Cardiac muscle cell (in vitro differentiated cells and primary cell): Measurements from ENCODE around the gene ATG3. TPM values are rescaled to one million over a fixed set of nuclear protein-coding genes. Genes with fewer than 3 reads are reported as not detected.

Source experiments
- DNase-seq, 2 donors: peaks; one replicate each; pipeline versions ENCODE4 v3.0.0 to v3.0.0-alpha.2; 2010 to 2017; ENCODE audit warnings: low read depth in 1 of 2, low spot score in 1 of 2
- H3K27ac ChIP-seq: fragments of 200-600 bp; sonication (generic); 2 replicates; pipeline ENCODE4 v1.5.1; 2016
- H3K27me3 ChIP-seq: fragments of 200-600 bp; sonication (generic); 2 replicates; pipeline ENCODE4 v1.6.0; 2016; ENCODE audit warnings: control low read depth
- H3K36me3 ChIP-seq: fragments of 200-600 bp; sonication (generic); 2 replicates; pipeline ENCODE4 v1.5.1; 2016; ENCODE audit warnings: control low read depth
- H3K4me1 ChIP-seq: fragments of 200-600 bp; sonication (generic); 2 replicates; pipeline ENCODE4 v1.8.1; 2017; ENCODE audit warnings: low read depth, mild to moderate bottlenecking, mixed run types
- H3K4me3 ChIP-seq: fragments of 200-600 bp; sonication (generic); 2 replicates; pipeline ENCODE4 v1.5.1; 2016; ENCODE audit warnings: mild to moderate bottlenecking
- H3K9me3 ChIP-seq: fragments of 200-600 bp; sonication (generic); 2 replicates; pipeline ENCODE4 v1.5.1; 2017; ENCODE audit warnings: low read depth, mild to moderate bottlenecking, control low read depth
- CTCF ChIP-seq: IDR thresholded peaks from 2 replicates; pipeline ENCODE4 v1.5.1; 2012; ENCODE audit warnings: low read depth, mild to moderate bottlenecking, low read length
- polyA plus RNA-seq: library from polyadenylated mRNA; unstranded; fragments of >200 nt; fragmentation: Nextera tagmentation; extraction: Ambion mirVana; gene quantifications from 2 replicates; pipeline ENCODE4 v1.2.1, GENCODE V29; 2016
- total RNA-seq: library from RNA; depleted of rRNA; stranded (reverse); fragments of >200 nt; gene quantifications from 2 replicates; pipeline ENCODE4 v1.2.3, GENCODE V29; 2016

The ATG3 gene
- total and polyA plus RNA-seq, 2 experiments from 2014 or later, result 38.3 to 57.9 TPM

GRCh38 chr3:112604536-112604935 is 42.8 kb upstream of the ATG3 start:
- peak in 1 of 2 donors; percentile 96 for DNase-seq
- Histone ChIP-seq H3K36me3 (no peaks in the 10 kb centered on the region), H3K9me3 (no peaks in the 10 kb centered on the region), H3K4me3 (no peak overlapping the region), H3K27ac (no peak overlapping the region), H3K4me1 (peaks cover 8% of the 10 kb centered on the region), H3K27me3 (no peaks in the 10 kb centered on the region)
- no peak for TF ChIP-seq CTCF

GRCh38 chr3:112602217-112602838 is 40.6 kb upstream of the ATG3 start:
- H3K27ac ChIP-seq, result no peak overlapping the region
- TF ChIP-seq CTCF, result no peak
- no peak overlapping the region for H3K4me3 ChIP-seq
- H3K4me1 ChIP-seq, result no peaks in the 10 kb centered on the region
- no peak for DNase-seq
- H3K9me3 ChIP-seq, result no peaks in the 10 kb centered on the region
- H3K27me3 ChIP-seq, result no peaks in the 10 kb centered on the region
- H3K36me3 ChIP-seq, result no peaks in the 10 kb centered on the region

- Histone ChIP-seq H3K4me1 (peaks cover 8% of the 10 kb centered on the region), H3K27ac (no peak overlapping the region), H3K4me3 (no peak overlapping the region), H3K9me3 (no peaks in the 10 kb centered on the region), H3K27me3 (no peaks in the 10 kb centered on the region), H3K36me3 (no peaks in the 10 kb centered on the region)
- TF ChIP-seq CTCF, result no peak
- no peak for DNase-seq
Observed at GRCh38 chr3:112598731-112599130, 37.0 kb upstream of the ATG3 start.

- no peak for DNase-seq
- no peaks in the 10 kb centered on the region for H3K27me3 ChIP-seq
- H3K9me3 ChIP-seq, result no peaks in the 10 kb centered on the region
- H3K4me3 ChIP-seq, result no peak overlapping the region
- H3K36me3 ChIP-seq, result no peaks in the 10 kb centered on the region
- peaks cover 8% of the 10 kb centered on the region for H3K4me1 ChIP-seq
- TF ChIP-seq CTCF, result no peak
- H3K27ac ChIP-seq, result no peak overlapping the region
Observed at GRCh38 chr3:112597945-112598344, 36.2 kb upstream of the ATG3 start.

GRCh38 chr3:112594856-112595255 is 33.1 kb upstream of the ATG3 start:
- Histone ChIP-seq H3K9me3 (no peaks in the 10 kb centered on the region), H3K36me3 (no peaks in the 10 kb centered on the region), H3K4me1 (peaks cover 8% of the 10 kb centered on the region), H3K27me3 (no peaks in the 10 kb centered on the region), H3K27ac (no peak overlapping the region), H3K4me3 (no peak overlapping the region)
- no peak for TF ChIP-seq CTCF
- DNase-seq, result peak in 1 of 2 donors; percentile 17

- H3K9me3 ChIP-seq, result no peaks in the 10 kb centered on the region
- H3K4me1 ChIP-seq, result peaks cover 8% of the 10 kb centered on the region
- no peaks in the 10 kb centered on the region for H3K36me3 ChIP-seq
- H3K4me3 ChIP-seq, result no peak overlapping the region
- TF ChIP-seq CTCF, result no peak
- DNase-seq, result no peak
- no peak overlapping the region for H3K27ac ChIP-seq
- H3K27me3 ChIP-seq, result no peaks in the 10 kb centered on the region
Observed at GRCh38 chr3:112593258-112593657, 31.5 kb upstream of the ATG3 start.
